ENCODE results near the gene ING2. TPM values are rescaled to one million over a fixed set of nuclear protein-coding genes. Genes with fewer than 3 reads are reported as not detected.
"Not testable (repeated sequence)": the region's sequence is repeated elsewhere in the genome, so short reads cannot be mapped to it uniquely, and the experiment has no call there.

ING2 gene
- total RNA-seq, 1 donor from 2014 or later: 9.5 TPM

DNA sequence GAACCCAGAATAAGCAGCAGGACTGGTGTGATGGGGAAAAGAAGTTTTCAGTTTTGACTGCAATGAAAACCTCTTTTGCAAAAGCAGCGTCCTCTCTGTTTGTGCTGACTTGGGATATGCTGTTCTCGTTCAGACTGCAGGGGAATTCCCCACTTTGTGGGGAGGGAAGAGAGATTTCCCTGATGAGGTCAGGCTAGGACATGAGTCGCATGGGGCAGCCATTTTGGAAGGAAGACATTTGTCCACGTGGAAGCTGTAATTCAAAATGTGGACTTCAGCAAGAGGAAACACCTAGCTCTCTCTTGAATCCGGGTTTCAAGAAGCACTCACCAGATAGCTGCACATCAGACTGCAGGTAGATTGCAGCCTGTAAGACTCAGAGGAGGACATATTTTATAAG lies 39.3 kb downstream of the ING2 start:
- TF ChIP-seq, protein P1, sequence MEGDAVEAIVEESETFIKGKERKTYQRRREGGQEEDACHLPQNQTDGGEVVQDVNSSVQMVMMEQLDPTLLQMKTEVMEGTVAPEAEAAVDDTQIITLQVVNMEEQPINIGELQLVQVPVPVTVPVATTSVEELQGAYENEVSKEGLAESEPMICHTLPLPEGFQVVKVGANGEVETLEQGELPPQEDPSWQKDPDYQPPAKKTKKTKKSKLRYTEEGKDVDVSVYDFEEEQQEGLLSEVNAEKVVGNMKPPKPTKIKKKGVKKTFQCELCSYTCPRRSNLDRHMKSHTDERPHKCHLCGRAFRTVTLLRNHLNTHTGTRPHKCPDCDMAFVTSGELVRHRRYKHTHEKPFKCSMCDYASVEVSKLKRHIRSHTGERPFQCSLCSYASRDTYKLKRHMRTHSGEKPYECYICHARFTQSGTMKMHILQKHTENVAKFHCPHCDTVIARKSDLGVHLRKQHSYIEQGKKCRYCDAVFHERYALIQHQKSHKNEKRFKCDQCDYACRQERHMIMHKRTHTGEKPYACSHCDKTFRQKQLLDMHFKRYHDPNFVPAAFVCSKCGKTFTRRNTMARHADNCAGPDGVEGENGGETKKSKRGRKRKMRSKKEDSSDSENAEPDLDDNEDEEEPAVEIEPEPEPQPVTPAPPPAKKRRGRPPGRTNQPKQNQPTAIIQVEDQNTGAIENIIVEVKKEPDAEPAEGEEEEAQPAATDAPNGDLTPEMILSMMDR (IDR thresholded peaks at IDR 0.05): no peak
- ATAC-seq (no peak), DNase-seq (no peak)
- intact Hi-C loops (cut with DNase I): no loop called here
- no peaks in the 10 kb centered on the region for H3K4me1 ChIP-seq
- H3K9me3 ChIP-seq: no peaks in the 10 kb centered on the region
- H3K27ac ChIP-seq: no peak overlapping the region
- no peaks in the 10 kb centered on the region for H3K36me3 ChIP-seq
- no peak overlapping the region for H3K4me3 ChIP-seq
- no peaks in the 10 kb centered on the region for H3K27me3 ChIP-seq (ENCODE audit: low read depth)

GRCh38 chr4:183546376-183546775 lies 41.5 kb downstream of the ING2 start:
- TF ChIP-seq, protein P1 (IDR thresholded peaks at IDR 0.05): no peak
- Histone ChIP-seq H3K4me3 (no peak overlapping the region), H3K9me3 (no peaks in the 10 kb centered on the region), H3K4me1 (no peaks in the 10 kb centered on the region), H3K36me3 (no peaks in the 10 kb centered on the region), H3K27ac (no peak overlapping the region), H3K27me3 (ENCODE audit: low read depth) (peaks cover 5% of the 10 kb centered on the region)
- intact Hi-C loops (cut with DNase I): no loop called here
- no peak for ATAC-seq
- DNase-seq: no peak

GRCh38 chr4:183548306-183548705 lies 43.4 kb downstream of the ING2 start:
- H3K4me3 ChIP-seq: no peak overlapping the region
- H3K36me3 ChIP-seq: no peaks in the 10 kb centered on the region
- H3K9me3 ChIP-seq: no peaks in the 10 kb centered on the region
- no peak for ATAC-seq
- peaks cover 5% of the 10 kb centered on the region for H3K27me3 ChIP-seq (ENCODE audit: low read depth)
- DNase-seq: no peak
- no peaks in the 10 kb centered on the region for H3K4me1 ChIP-seq
- TF ChIP-seq, protein P1 (IDR thresholded peaks at IDR 0.05): no peak
- no peak overlapping the region for H3K27ac ChIP-seq
- intact Hi-C loops (cut with DNase I): no loop called here

DNA sequence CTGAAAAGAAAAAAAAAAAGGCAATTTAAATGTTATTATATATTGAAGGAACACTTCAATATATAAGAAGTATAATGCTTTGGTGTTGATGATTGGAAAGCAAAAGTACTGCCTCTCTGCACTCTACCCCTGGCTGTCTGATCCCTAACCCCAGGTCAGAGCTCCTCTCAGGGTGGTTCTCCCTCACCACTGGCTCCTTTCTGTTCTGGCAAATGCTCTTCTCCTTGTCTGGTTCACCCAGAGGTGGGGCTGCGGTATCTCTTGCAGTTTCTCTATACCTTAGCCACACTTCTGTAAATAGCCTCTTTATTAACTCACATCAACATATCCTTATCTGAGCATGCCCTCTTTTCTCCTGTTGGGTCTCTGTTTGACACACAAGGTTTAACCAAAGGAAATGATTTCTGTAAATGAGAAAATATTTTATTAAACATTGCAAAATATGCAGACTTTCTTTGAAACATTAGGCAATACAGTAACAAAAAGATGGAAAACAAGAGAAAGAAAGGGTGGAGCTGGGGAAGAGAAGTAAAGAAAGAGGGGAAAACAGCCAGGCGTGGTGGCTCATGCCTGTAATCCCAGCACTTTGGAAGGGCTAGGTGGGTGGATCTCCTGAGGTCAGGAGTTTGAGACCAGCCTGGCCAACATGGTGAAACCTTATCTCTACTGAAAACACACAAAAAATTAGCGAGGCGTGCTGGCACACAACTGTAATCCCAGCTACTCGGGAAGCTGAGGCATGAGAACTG lies 45.7 kb downstream of the ING2 start:
- Histone ChIP-seq H3K27me3 (ENCODE audit: low read depth) (peaks cover 5% of the 10 kb centered on the region), H3K9me3 (no peaks in the 10 kb centered on the region), H3K4me3 (no peak overlapping the region), H3K36me3 (no peaks in the 10 kb centered on the region), H3K4me1 (peaks cover 4% of the 10 kb centered on the region), H3K27ac (no peak overlapping the region)
- intact Hi-C loops (cut with DNase I): no loop called here
- ATAC-seq (no peak), DNase-seq (no peak)
- TF ChIP-seq, protein P1 (IDR thresholded peaks at IDR 0.05): no peak

DNA sequence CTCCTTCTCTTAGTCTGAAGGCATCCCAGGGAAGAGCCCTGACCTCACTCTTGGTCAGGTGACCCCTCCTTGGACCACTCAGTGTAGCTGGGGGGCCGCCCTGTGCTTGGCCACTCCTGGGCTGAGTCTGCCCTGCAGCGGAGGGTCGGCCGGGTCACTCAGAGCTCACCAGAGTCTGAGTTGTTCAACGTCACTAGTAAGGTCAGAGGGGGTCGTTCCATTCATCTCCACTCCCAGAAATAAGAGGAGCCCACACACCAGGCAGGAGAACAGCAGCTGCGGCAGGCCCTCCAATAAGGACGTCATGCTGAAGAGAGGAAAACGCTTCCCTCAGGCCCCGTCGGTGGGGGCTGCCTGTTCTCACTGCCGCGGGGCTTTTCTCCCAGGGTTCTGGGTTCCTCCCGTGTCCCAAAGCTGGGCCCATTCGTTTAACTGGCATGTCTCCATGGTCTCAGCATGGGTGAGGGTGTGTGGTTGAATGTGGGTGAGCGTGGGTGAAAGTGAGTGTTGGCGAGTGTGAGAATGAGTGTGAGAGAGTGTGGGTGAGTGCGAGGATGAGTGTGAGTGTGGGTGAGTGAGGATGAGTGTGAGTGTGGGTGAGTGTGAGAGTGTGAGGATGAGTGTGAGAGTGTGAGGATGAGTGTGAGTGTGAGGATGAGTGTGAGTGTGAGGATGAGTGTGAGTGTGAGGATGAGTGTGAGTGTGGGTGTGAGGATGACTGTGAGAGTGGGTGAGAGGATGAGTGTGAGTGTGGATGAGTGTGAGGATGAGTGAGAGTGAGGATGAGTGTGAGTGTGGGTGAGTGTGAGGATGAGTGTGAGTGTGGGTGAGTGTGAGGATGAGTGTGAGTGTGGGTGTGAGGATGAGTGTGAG lies 47.7 kb downstream of the ING2 start:
- no peaks in the 10 kb centered on the region for H3K9me3 ChIP-seq
- TF ChIP-seq, protein P1 (IDR thresholded peaks at IDR 0.05): no peak
- no peak for DNase-seq
- peaks cover 4% of the 10 kb centered on the region for H3K4me1 ChIP-seq
- no peaks in the 10 kb centered on the region for H3K36me3 ChIP-seq
- H3K27ac ChIP-seq: no peak overlapping the region
- no peak overlapping the region for H3K4me3 ChIP-seq
- intact Hi-C loops (cut with DNase I): no loop called here
- peaks cover 5% of the 10 kb centered on the region for H3K27me3 ChIP-seq (ENCODE audit: low read depth)
- no peak for ATAC-seq

DNA sequence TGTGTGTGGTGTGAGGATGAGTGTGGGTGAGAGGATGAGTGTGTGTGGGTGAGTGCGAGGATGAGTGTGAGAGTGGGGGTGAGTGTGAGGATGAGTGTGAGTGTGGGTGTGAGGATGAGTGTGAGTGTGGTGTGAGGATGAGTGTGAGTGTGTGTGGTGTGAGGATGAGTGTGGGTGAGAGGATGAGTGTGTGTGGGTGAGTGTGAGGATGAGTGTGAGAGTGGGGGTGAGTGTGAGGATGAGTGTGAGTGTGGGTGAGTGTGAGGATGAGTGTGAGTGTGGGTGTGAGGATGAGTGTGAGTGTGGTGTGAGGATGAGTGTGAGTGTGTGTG lies 48.3 kb downstream of the ING2 start:
- intact Hi-C loops (cut with DNase I); H3K27me3 ChIP-seq (ENCODE audit: low read depth); ATAC-seq; H3K4me1 ChIP-seq; H3K36me3 ChIP-seq; H3K4me3 ChIP-seq; H3K9me3 ChIP-seq; DNase-seq; H3K27ac ChIP-seq: not testable (repeated sequence)

All from lower lobe of right lung (tissue), 2 donors.